HG03575 (cell line): ENCODE results near the gene NIPAL3.
"Not testable (repeated sequence)": the region's sequence is repeated elsewhere in the genome, so short reads cannot be mapped to it uniquely, and the experiment has no call there.

Source experiments
- ATAC-seq: cut with Tn5 transposase; IDR thresholded peaks from one replicate; pipeline ENCODE4 v1.9.1; 2021; ENCODE audit not compliant: unreplicated experiment, insufficient number of reproducible peaks, low FRiP score; ENCODE audit errors: extremely low read depth

Gene NIPAL3

DNA sequence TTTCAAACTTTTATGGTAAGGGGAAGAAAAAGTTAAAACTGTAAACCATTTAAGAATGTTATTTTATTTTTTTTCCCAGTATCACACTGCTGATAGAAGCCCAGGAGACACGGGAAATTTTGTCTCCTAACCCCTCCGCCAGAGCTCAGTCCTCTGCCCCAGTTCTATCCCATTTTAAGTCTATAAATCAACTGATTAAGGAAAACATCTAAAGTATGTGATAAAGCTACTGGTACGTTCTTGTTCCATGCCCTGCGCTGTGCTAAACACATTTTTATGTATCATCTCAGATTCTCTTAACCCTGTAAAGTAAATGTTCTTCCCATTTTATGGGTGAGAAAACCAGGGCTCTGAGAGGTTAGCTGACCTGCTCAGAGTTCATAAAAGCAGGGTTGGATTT, 34.7 kb downstream of the NIPAL3 start:
- ATAC-seq, result no peak

DNA sequence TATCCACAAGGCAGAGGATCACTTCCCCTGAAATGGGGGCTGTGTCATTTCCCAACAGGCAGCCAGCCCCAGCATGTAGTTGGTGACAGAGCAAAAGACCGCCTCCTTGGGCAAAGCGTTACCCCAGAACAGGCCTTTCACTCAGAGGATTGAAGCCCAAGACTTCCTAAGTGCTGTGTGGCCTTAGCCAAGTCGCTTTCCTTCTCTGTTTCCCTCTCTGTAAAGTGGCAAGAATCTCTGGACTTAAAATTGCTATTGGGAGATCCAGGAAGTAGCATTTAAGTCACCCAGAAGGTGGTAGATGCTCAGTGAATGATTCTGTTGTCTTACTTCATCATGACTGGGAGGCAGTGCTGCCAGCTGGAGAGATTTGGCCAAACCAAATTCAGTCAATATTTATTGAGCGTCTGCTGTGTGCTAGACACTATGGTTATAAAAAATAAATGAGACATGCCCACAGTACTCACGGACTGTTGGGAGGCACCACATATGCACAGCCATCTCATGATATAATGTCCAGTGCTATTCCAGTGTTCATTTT, 35.3 kb downstream of the NIPAL3 start:
- ATAC-seq, result no peak

DNA sequence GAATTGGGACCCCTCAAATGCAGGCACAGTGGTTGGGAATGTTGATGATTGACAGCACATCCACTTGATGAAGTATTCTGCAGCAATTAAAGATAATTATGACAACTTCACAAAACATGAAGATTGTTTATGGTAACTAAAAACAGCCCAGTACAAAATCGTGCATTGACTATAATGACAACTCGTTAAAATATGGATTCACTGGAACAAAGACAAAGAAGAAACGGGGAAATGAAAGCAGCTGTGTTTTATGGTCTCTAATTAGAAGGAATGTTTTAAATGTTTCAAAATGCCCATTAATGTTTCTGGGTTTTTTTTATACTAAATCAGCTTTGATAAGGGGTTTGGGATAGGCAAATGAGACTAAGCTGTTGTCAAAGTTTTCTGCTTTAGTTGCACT, 36.1 kb downstream of the NIPAL3 start:
- no peak for ATAC-seq

DNA sequence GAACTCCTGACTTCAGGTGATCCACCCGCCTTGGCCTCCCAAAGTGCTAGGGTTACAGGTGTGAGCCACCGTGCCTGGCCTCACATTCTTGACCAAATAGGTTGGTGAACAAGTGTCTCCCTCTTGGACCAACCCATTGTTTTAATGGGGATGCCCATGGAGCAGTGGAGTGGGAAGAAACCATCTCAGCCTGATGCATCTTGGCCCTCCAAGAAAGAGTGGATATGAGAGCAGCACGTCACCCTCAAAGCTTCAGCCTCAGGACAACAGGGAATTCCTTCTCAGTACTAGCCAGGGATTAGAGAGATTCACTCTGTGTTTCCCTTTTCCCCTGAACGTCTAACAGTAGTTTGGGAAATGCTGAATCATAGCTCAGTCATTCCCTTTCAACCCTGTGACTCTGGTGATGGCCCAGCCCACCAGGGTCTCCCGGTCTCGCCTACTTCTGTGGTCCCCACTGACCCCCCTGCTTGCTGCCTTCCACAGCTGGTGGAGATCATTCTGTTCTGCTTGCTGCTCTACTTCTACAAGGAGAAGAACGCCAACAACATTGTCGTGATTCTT, 37.4 kb downstream of the NIPAL3 start:
- no peak for ATAC-seq

DNA sequence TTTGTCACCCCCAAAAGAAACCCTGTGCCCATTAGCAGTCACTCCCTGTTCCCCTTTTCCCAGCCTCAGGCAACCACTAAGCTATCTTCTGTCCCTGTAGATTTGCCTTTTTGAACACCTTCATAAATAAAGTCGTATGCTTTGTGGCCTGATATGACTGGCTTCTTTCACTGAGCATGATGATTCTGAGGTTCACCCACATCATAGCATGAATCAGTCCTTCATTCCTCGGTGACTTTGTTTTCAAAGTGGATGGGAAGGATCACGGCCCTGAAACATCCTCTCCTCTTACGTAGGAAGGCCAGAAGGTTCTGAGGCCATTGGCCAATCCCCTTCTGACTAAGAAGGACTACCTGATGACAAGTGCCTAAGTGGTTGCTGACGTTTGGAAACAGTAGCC, 39.1 kb downstream of the NIPAL3 start:
- ATAC-seq, result no peak

DNA sequence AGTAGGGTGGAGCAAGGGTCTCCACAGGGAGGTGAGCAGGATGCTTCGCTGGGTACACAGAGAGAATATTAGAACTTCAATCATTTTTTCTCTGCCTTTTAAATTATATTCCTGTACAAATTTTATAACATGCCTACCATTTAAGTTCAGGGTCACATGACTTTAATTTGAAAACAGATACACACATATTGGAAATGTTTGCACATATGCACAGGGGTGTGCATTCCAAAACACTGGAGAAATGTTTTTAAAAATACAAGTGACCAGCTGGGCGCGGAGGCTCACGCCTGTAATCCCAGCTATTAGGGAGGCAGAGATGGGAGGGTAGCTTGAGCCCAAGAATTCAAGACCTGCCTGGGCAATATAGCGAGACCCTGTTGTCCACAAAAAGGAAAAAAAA, 39.7 kb downstream of the NIPAL3 start:
- no peak for ATAC-seq

DNA sequence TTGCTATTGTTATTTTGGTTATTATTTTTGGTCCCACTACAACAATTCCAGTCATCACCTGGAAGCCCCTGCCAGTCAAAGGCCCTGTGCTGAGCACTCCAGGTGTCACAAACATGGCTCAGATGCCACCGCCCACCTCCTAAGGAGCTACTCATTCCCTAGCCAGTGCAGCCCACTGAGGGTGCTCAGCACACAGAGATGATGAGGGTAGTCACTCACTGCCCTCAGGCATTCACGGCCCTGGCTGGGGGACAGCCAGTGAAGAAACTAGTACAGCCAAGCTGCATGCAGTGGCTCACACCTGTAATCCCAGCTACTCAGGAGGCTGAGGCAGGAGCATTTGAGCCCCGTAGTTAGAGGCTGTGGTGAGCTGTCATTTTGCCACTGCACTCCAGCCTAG, 42.3 kb downstream of the NIPAL3 start:
- ATAC-seq, result no peak

DNA sequence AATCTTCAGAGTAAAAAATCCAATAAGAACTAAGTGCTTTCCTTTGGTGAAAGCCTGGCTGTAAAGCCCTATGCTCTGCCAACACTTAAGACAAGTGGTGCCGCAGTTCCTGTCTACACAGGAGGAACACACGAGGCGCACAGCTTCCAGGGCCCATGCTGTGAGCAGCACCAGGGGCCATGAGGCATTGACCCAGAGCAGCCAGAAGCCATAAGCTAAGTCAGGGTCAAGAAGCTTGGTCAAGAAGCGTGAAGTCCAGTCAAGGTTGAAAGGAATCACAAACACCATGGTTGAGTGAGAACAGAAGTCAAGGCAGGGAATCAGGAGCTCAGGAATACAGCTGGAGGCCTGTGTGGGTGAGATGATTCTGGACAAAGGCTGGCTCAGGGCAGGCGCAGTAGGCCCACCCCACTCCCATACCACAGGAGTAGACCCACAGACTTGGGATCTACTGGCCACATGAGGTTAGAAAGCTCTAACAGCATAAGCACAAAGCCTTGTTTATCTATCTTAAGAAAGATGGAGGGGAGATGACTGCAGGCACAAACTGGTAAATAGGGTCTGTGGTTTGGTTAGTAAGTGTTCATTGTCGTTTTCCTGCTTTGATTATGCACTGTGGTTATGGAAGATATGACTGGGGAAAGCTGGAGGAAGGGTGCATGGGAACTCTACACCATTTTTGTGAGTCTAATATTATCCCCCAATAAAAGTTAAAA, 44.1 kb downstream of the NIPAL3 start:
- ATAC-seq, result no peak

DNA sequence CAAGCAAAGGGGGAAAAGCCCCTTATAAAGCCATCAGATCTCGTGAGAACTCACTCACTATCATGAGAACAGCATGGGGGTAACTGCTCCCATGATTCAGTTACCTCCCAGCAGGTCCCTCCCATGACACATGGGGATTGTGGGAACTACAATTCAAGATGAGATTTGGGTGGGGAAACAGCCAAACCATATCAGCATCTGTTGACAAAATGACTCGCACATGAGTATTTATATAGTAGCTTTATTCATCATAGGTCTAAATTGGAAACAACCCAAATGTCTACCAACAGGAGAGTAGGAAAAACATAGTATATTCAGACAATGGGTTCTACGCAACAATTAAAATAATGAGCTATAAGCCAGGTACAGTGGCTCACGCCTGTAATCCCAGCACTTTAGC, 46.5 kb downstream of the NIPAL3 start:
- not testable (repeated sequence) for ATAC-seq

DNA sequence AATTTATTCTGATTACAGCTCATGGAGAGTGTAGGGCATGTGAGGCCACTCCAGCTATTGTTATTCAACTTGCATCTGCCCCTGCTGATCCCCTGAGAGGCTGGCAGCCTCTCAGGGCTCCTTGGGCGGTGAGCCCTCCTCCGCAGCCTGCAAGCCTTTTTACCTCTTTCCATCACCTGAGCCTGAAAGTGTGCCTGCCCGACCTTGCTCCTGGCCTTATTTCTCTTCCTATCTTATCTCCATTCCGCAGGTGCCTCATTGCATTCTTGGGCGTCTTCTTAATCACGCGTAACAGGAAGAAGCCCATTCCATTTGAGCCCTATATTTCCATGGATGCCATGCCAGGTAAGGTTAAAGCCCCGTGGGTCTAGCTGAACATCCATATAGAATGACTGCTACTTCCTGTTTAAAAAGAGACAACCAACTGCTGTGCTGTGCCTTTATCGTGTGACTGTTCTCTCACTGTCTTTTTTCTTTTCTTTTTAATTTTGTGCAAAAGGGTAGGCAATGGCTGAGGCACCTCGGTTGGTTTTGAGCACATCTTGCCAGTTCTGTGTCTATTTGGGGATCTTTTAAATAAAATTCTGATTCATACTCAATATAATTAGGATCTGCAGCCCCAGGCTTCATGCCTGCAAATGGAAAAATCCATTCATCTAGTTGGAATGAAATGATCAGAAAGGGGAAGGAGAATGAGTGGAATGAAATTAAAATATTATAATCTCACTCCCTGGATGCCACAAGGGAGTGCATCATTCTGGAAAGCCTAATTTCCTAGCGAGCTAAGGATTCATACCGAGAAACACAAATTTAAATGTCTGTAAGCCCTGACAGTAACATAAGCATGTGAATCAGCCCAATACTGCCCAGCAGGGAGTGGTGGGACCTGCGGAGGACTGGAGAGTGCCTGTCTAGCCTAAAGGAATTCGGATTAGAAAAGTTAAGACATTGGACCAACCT, 48.5 kb downstream of the NIPAL3 start:
- no peak for ATAC-seq

DNA sequence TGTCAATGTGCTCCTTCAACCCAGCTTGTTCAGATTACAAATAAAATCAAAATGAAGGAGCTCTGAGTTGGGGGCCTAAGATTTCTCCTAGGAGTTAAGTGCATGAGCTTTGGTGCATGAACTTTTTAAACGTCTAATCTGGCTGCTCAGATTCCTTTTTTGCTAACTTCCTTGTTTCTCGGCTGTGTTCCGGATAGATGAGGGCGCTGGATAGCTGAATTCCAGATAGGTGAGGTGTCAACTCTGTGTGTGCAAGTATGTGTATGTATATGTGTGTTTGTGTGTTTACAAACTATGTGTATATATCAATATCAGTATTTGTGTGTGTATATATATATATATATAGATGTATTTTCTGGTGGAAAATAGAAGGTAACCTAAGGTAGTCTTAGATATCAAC, 49.5 kb downstream of the NIPAL3 start:
- no peak for ATAC-seq

DNA sequence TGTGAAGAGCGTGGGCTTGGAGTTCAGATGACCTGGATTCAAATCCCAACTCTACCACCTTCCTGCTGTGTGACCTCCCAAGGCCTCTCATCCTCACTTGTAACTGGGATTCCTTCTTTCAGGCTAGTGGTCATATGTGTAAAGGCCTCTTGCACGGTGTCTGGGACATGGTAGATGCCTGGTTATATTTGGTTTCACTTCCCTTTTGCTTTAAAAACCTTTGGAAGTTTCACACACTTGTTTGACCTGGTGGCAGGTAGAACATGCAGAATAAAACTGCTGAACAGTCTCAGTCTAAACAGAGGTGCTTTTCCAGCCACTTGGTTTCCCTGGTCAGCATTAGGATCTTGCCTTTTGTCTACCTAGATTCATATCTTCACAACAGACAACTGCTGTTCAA, 50.0 kb downstream of the NIPAL3 start:
- ATAC-seq, result no peak

DNA sequence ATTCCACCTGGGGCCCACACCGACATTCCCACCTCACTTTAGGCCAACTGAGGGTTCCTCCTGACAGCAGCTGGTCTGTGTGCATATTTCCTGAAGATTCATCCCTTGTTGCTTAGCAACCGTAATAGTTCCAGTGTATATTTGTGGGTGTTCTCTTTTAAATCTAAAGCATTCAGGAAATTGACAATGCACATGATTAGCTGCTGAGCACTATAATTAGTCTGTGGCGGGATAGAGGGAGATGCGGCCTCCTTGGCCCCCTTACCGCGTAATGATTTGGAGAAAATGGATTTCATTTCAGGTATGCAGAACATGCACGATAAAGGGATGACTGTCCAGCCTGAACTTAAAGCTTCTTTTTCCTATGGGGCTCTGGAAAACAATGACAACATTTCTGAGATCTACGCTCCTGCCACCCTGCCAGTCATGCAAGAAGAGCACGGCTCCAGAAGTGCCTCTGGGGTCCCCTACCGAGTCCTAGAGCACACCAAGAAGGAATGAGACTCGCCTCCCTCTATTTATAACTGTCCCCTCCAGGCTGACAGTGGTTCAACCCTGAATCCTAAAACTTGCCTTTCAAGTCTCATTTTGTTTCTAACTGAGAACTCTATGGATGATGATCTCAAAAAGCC, 53.2 kb downstream of the NIPAL3 start:
- ATAC-seq, result no peak

DNA sequence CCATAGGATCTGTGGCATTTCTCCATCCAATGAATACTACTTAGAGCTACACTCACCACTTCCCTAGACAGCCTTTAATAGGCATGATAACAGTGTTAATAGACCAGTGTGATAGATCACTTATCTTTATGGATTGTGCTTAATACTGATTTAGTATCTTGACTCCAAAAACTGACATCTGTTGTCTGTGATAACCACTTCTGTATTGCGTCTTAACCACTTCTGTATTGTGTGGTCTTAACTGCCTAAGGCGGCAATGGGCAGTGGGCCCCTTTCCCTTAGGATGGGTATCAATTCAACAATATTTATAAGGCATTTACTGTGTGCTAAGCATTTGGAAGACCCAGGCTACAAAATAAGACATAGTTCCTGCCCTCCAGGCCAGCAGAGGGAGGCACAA, 55.0 kb downstream of the NIPAL3 start:
- ATAC-seq, result no peak

DNA sequence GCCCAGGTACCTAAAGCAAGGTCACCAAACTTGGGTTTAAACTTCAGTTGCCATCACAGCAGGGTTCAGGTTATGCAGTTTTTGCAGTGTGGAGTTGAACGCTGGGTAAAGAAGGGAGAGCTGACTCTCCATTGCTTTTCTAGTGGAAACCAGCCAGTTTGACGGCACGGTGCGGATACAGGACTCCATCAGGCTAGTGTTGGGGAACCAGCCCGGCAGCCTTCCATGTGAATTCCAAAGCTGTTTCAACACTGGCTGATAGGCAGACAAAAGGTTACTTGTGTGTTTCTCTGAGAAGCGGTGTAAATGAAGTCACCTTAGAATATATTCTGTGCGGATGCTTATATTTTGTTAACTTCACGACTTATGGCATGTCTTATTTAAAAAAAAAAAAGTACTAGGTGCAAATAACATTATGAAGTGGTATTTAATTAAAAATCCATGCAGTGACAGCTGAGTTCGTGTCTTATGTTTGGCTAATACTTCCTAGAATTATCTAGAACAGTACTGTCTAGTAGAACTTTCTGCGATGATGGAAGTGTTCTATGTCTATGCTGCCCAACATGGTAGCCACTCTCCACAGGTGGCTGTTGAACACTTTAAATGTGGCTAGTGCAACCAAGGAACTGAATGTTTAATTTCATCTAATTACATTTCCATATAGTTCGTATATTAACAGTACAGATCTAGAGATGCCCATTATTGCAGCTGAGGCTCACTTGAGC, 57.1 kb downstream of the NIPAL3 start:
- no peak for ATAC-seq

DNA sequence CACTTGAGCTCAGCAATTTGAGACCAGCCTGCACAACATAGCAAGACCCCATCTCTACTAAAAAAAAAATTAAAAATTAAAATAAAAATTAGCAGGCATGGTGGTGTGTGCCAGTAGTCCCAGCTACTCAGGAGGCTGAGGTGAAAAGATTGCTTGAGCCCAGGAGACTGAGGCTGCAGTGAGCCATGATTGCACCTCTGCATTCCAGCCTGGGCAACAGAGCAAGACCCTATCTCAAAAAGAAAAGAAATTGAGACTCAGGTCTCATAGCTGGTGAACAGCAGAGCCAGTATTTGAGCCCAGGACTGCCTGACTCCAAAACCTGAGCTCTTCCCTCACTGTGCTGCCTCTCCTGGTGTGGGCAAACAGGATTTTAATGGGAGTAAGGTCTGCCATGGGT, 58.6 kb downstream of the NIPAL3 start:
- ATAC-seq, result no peak

DNA sequence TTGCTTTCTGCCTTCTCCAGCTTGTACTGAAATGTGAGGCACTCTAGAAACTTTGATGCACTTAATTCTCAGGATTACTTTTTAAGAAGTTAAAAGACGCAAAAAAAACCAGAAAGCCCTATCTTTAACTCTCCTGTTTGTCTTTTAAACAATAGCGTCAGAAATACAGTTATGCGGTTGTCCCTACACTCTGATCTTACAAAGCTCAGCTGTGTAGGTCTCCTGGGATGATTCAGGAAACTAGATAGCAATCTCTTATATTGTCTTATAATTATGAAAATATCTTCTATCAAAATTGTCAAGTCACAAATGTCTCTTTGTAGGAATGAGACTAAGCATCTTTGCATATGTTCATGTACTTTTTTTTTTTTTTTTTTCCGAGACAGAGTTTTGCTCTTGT, 60.1 kb downstream of the NIPAL3 start:
- ATAC-seq, result no peak

DNA sequence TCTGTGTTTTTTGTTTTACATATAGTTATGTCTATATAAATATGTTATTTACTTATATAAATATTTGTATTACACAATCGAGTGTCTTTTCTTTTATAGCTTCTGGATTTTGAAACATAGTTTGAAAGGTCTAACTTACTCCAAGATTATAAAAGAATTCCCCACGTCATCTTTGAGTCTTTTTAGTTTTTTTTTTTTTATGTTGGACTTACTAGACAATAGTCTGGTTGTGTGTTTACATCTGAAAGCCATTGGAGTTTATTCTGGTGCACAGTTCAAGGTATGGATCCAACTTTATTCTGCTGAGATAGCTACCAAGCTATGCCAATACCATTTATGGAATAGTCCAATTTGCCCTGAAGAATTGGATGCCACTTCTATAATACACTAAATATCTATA, 61.0 kb downstream of the NIPAL3 start:
- ATAC-seq, result no peak

DNA sequence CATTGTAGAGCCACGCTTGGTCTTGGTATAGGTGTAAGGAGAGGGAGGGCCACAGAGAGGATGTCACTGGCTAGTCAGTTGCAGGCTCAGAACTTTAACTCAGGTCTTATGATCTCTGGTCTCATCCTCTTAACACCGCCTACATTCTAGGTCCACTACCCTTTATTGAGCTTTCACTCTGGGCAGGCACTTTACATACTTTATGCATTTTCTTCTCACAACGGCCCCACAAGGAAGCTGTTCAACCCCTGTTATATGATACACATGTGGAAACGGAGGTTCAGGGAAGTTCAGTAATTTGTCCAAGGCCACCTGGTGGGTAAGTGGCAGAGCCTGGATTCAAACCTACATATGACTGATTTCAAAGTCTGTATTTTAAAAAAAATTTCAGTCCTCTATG, 61.7 kb downstream of the NIPAL3 start:
- ATAC-seq, result no peak
